Adrenal gland (tissue), 5 donors: Measurements from ENCODE around the gene PPL.

ENCODE experiments used
- POLR2A ChIP-seq, 2 donors: fragments of 450-650 bp; IDR thresholded peaks; one replicate each; pipeline ENCODE4 v1.6.1; 2017; ENCODE audit warnings: antibody characterized with exemption in 2 of 2, mild to moderate bottlenecking in 2 of 2, moderate library complexity in 1 of 2
- TF ChIP-seq, protein P1 (sequence below), 6 experiments: fragments of 450-650 bp in 4 of 6; fragments of 200-600 bp in 2 of 6; sonication (generic) in 1 of 6; IDR thresholded peaks; 1 replicate in 5 of 6; 2 replicates in 1 of 6; pipeline versions ENCODE4 v1.5.1 to v1.8.0; 2016 to 2021; ENCODE audit warnings: antibody characterized with exemption in 6 of 6, mild to moderate bottlenecking in 2 of 6, moderate library complexity in 1 of 6
- donor health status: DM: no; HTN: no; CAD: no.

DNA sequence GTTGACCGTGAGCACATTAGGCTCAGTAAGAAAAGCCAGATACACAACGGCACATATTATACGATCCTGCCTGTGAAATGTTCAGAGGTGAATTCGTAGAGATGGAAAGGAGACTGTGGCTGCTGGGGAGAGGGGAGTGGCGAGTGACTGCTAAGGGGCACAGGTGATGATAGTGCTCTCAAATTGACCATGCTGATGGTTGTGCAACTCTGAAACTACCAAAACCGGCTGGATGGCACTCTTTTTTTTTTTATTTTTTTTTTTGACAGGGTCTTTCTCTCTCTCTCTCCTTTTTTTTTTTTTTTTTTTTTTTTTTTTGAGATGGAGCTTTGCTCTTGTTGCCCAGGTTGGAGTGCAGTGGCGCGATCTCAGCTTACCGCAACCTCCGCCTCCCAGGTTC is 13.0 kb upstream of the PPL start:
- TF ChIP-seq, protein P1, sequence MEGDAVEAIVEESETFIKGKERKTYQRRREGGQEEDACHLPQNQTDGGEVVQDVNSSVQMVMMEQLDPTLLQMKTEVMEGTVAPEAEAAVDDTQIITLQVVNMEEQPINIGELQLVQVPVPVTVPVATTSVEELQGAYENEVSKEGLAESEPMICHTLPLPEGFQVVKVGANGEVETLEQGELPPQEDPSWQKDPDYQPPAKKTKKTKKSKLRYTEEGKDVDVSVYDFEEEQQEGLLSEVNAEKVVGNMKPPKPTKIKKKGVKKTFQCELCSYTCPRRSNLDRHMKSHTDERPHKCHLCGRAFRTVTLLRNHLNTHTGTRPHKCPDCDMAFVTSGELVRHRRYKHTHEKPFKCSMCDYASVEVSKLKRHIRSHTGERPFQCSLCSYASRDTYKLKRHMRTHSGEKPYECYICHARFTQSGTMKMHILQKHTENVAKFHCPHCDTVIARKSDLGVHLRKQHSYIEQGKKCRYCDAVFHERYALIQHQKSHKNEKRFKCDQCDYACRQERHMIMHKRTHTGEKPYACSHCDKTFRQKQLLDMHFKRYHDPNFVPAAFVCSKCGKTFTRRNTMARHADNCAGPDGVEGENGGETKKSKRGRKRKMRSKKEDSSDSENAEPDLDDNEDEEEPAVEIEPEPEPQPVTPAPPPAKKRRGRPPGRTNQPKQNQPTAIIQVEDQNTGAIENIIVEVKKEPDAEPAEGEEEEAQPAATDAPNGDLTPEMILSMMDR (IDR thresholded peaks at IDR 0.05), result no peak
- TF ChIP-seq POLR2A (IDR thresholded peaks at IDR 0.05), result no peak
